Stimulated activated CD8-positive, alpha-beta memory T cell treated with anti-CD3 and anti-CD28 coated beads, Interleukin-12 subunit alpha, Interleukin-12 subunit beta, amount 100 ng/mL, for 24 hours (primary cell): ENCODE measurements around the gene CDC42EP2.
"Not testable (repeated sequence)": the region's sequence is repeated elsewhere in the genome, so short reads cannot be mapped to it uniquely, and the experiment has no call there.

Experiments
- DNase-seq: peaks from one replicate; pipeline ENCODE4 v3.0.0-alpha.2; 2020; ENCODE audit errors: extremely low read depth

Gene CDC42EP2

GRCh38 chr11:65320386-65321075 lies 5.9 kb downstream of the CDC42EP2 start:
- no peak for DNase-seq

- no peak for DNase-seq
These were observed 6.4 kb downstream of the CDC42EP2 start for GRCh38 chr11:65321076-65321475.

- DNase-seq = no peak
These were observed 7.3 kb downstream of the CDC42EP2 start for GRCh38 chr11:65321828-65322485.

GRCh38 chr11:65323813-65324212 lies 9.1 kb downstream of the CDC42EP2 start:
- DNase-seq = no peak

GRCh38 chr11:65325435-65325834 lies 10.8 kb downstream of the CDC42EP2 start:
- no peak for DNase-seq

GRCh38 chr11:65327021-65327420 lies 12.4 kb downstream of the CDC42EP2 start:
- DNase-seq = no peak

GRCh38 chr11:65329478-65329877 lies 14.8 kb downstream of the CDC42EP2 start:
- DNase-seq = no peak

- DNase-seq = peak; percentile 61
These were observed 15.3 kb downstream of the CDC42EP2 start for GRCh38 chr11:65329944-65330403.

GRCh38 chr11:65330544-65330943 lies 15.9 kb downstream of the CDC42EP2 start:
- no peak for DNase-seq

- DNase-seq = not testable (repeated sequence)
These were observed 17.9 kb downstream of the CDC42EP2 start for GRCh38 chr11:65332591-65332990.

GRCh38 chr11:65334696-65335295 lies 20.1 kb downstream of the CDC42EP2 start:
- no peak for DNase-seq

- no peak for DNase-seq
These were observed 24.0 kb downstream of the CDC42EP2 start for GRCh38 chr11:65338676-65339075.

GRCh38 chr11:65340226-65340625 lies 25.6 kb downstream of the CDC42EP2 start:
- DNase-seq = no peak

- DNase-seq = no peak
These were observed 27.2 kb downstream of the CDC42EP2 start for GRCh38 chr11:65341856-65342255.

- no peak for DNase-seq
These were observed 36.8 kb downstream of the CDC42EP2 start for GRCh38 chr11:65351511-65351910.

- DNase-seq = no peak
These were observed 38.1 kb downstream of the CDC42EP2 start for GRCh38 chr11:65352783-65353182.

- DNase-seq = no peak
These were observed 38.7 kb downstream of the CDC42EP2 start for GRCh38 chr11:65353376-65353775.

- DNase-seq = no peak
These were observed 39.2 kb downstream of the CDC42EP2 start for GRCh38 chr11:65353900-65354264.

GRCh38 chr11:65354265-65355012 lies 39.8 kb downstream of the CDC42EP2 start, which contains the start of gene TIGD3:
Gene TIGD3 (plus strand): TSS chr11:65354751. CDS start chr11:65355809, 1,058 bp downstream.
- peak; percentile 98 for DNase-seq

GRCh38 chr11:65355013-65355775 lies 40.5 kb downstream of the CDC42EP2 start:
- DNase-seq = no peak

- no peak for DNase-seq
These were observed 41.2 kb downstream of the CDC42EP2 start for GRCh38 chr11:65355776-65356393.
